Endothelial cell (in vitro differentiated cells): ENCODE results near the gene HIBCH. TPM values are rescaled to one million over a fixed set of nuclear protein-coding genes. Genes with fewer than 3 reads are reported as not detected.

ENCODE experiments used
- DNase-seq: peaks from one replicate; pipeline ENCODE4 v3.0.0; 2021; ENCODE audit warnings: low spot score
- H3K27ac Mint-ChIP-seq: one replicate; pipeline ENCODE4 v1.8.0; 2021; ENCODE audit warnings: mixed read lengths, inconsistent platforms; ENCODE audit not compliant: unreplicated experiment
- H3K27me3 Mint-ChIP-seq: one replicate; pipeline ENCODE4 v1.8.0; 2021; ENCODE audit warnings: mild to moderate bottlenecking, moderate library complexity, mixed read lengths, inconsistent platforms; ENCODE audit not compliant: unreplicated experiment
- H3K36me3 Mint-ChIP-seq: one replicate; pipeline ENCODE4 v1.8.0; 2021; ENCODE audit warnings: mild to moderate bottlenecking, low read depth, mixed read lengths, inconsistent platforms; ENCODE audit not compliant: unreplicated experiment
- H3K4me1 Mint-ChIP-seq: one replicate; pipeline ENCODE4 v1.8.0; 2021; ENCODE audit warnings: mild to moderate bottlenecking, mixed read lengths, inconsistent platforms; ENCODE audit not compliant: unreplicated experiment
- H3K4me3 Mint-ChIP-seq: one replicate; pipeline ENCODE4 v1.8.0; 2021; ENCODE audit warnings: mild to moderate bottlenecking, mixed read lengths, inconsistent platforms; ENCODE audit not compliant: unreplicated experiment
- H3K9me3 Mint-ChIP-seq: one replicate; pipeline ENCODE4 v1.8.0; 2021; ENCODE audit warnings: mixed read lengths, inconsistent platforms; ENCODE audit not compliant: unreplicated experiment
- CTCF ChIP-seq: fragments of 200-600 bp; sonication (generic); IDR thresholded peaks from one replicate; pipeline ENCODE4 v1.5.0; 2021; ENCODE audit warnings: antibody characterized with exemption; ENCODE audit not compliant: unreplicated experiment
- total RNA-seq: library from RNA; stranded (reverse); fragmentation: NEBNext Ultra II Directional; extraction: Animal tissue kit (Norgen Biotek cat#: 25700); gene quantifications from one replicate; pipeline ENCODE4 v1.2.1, GENCODE V29; 2021; ENCODE audit not compliant: unreplicated experiment

The HIBCH gene
- total RNA-seq, 1 donor from 2014 or later, result 29.8 TPM

- H3K4me3 Mint-ChIP-seq, result no peak overlapping the region
- TF ChIP-seq CTCF, result no peak
- no peaks in the 10 kb centered on the region for H3K9me3 Mint-ChIP-seq
- no peaks in the 10 kb centered on the region for H3K36me3 Mint-ChIP-seq
- no peak for DNase-seq
- no peak overlapping the region for H3K27ac Mint-ChIP-seq
- no peaks in the 10 kb centered on the region for H3K27me3 Mint-ChIP-seq
- no peaks in the 10 kb centered on the region for H3K4me1 Mint-ChIP-seq
Measured at GRCh38 chr2:190207930-190208329, 111.7 kb downstream of the HIBCH start.

GRCh38 chr2:190205657-190206056 is 114.0 kb downstream of the HIBCH start:
- Mint-ChIP-seq H3K9me3 (no peaks in the 10 kb centered on the region), H3K36me3 (no peaks in the 10 kb centered on the region), H3K27me3 (no peaks in the 10 kb centered on the region), H3K4me3 (no peak overlapping the region), H3K4me1 (no peaks in the 10 kb centered on the region), H3K27ac (no peak overlapping the region)
- TF ChIP-seq CTCF, result no peak
- DNase-seq, result no peak

- TF ChIP-seq CTCF, result no peak
- Mint-ChIP-seq H3K9me3 (no peaks in the 10 kb centered on the region), H3K36me3 (peaks cover 4% of the 10 kb centered on the region), H3K27ac (no peak overlapping the region), H3K27me3 (no peaks in the 10 kb centered on the region), H3K4me1 (no peaks in the 10 kb centered on the region), H3K4me3 (no peak overlapping the region)
- DNase-seq, result no peak
Measured at GRCh38 chr2:190202604-190203003, 117.0 kb downstream of the HIBCH start.

- Mint-ChIP-seq H3K36me3 (peaks cover 8% of the 10 kb centered on the region), H3K4me1 (no peaks in the 10 kb centered on the region), H3K27ac (no peak overlapping the region), H3K9me3 (no peaks in the 10 kb centered on the region), H3K27me3 (no peaks in the 10 kb centered on the region), H3K4me3 (no peak overlapping the region)
- no peak for TF ChIP-seq CTCF
- no peak for DNase-seq
Measured at GRCh38 chr2:190202018-190202417, 117.6 kb downstream of the HIBCH start.

- Mint-ChIP-seq H3K36me3 (peaks cover 8% of the 10 kb centered on the region), H3K4me1 (peaks cover 4% of the 10 kb centered on the region), H3K4me3 (no peak overlapping the region), H3K27me3 (no peaks in the 10 kb centered on the region), H3K9me3 (no peaks in the 10 kb centered on the region), H3K27ac (no peak overlapping the region)
- no peak for TF ChIP-seq CTCF
- DNase-seq, result no peak
Measured at GRCh38 chr2:190200603-190201002, 119.0 kb downstream of the HIBCH start.
